GM12878 (cell line): ENCODE data around the gene FMNL2. TPM values are rescaled to one million over a fixed set of nuclear protein-coding genes. Genes with fewer than 3 reads are reported as not detected.

Experiments used
- ATAC-seq: fragments of 200-7000 bp; cut with Tn5 transposase; 3 replicates; pipeline ENCODE4 v1.9.1; 2020; ENCODE audit warnings: mild to moderate bottlenecking, moderate library complexity
- BruUV-seq: library from RNA; stranded (reverse); fragments of 400-500 nt; replicated peaks from 2 replicates; lab custom pipeline; 2021; lab: Mats Ljungman, UMichigan
- CTCF ChIA-PET: fragments of 300-600 bp; sonication (Branson Sonifier 250); formaldehyde crosslinking; extraction: SDS; loops from one replicate; lab custom pipeline; 2021; ENCODE audit warnings: inconsistent platforms; lab: Yijun Ruan, JAX
- POLR2A ChIA-PET: fragments of 350-600 bp; formaldehyde crosslinking; extraction: SDS; loops from one replicate; lab custom pipeline; 2021; ENCODE audit warnings: inconsistent platforms; lab: Charles Lee
- RAD21 ChIA-PET: fragments of 300-600 bp; sonication (Branson Sonifier 250); formaldehyde crosslinking; loops from one replicate; lab custom pipeline; 2023; ENCODE audit warnings: antibody characterized with exemption; ENCODE audit not compliant: unreplicated experiment; lab: Charles Lee
- SMC1A ChIA-PET: fragments of 300-600 bp; sonication (Branson Sonifier 250); formaldehyde crosslinking; loops from one replicate; lab custom pipeline; 2023; ENCODE audit not compliant: unreplicated experiment, uncharacterized antibody; lab: Charles Lee
- DNase-seq: peaks from one replicate; pipeline ENCODE4 v3.0.0-alpha.2; 2011; ENCODE audit warnings: low read depth, low spot score
- FAIRE-seq: peaks from 3 replicates; lab custom pipeline; 2011; peaks lifted over from hg19 to GRCh38; lab: Jason Lieb, UNC
- H2AFZ ChIP-seq: 2 replicates; pipeline ENCODE4 v1.6.0; 2011; ENCODE audit warnings: low read depth, low read length, control low read depth; ENCODE audit not compliant: control insufficient read depth
- H3K27ac ChIP-seq: 2 replicates; pipeline ENCODE4 v1.5.1; 2011; ENCODE audit warnings: control low read depth; ENCODE audit not compliant: control insufficient read depth, insufficient read depth
- H3K27me3 ChIP-seq, 2 experiments: replicated peaks in 1 of 2; 2 replicates each; pipeline versions ENCODE4 v1.6.0 to v1.6.1; 2011; ENCODE audit warnings: low read length in 1 of 2; ENCODE audit not compliant: control insufficient read depth in 2 of 2, insufficient read depth in 2 of 2
- H3K36me3 ChIP-seq, 2 experiments: 2 replicates each; pipeline ENCODE4 v1.5.1; 2011; ENCODE audit warnings: low read length in 1 of 2; ENCODE audit not compliant: control insufficient read depth in 2 of 2, insufficient read depth in 2 of 2
- H3K4me1 ChIP-seq: 2 replicates; pipeline ENCODE4 v1.6.1; 2011; ENCODE audit warnings: mild to moderate bottlenecking, low read length, moderate library complexity, mixed read lengths; ENCODE audit not compliant: control insufficient read depth, insufficient read depth
- H3K4me2 ChIP-seq: 2 replicates; pipeline ENCODE4 v1.6.0; 2011; ENCODE audit warnings: control low read depth; ENCODE audit not compliant: control insufficient read depth, insufficient read depth
- H3K4me3 ChIP-seq: fragments of 200-600 bp; sonication (generic); 2 replicates; pipeline ENCODE4 v1.5.1; 2016
- H3K79me2 ChIP-seq: 2 replicates; pipeline ENCODE4 v1.6.0; 2011; ENCODE audit warnings: low read length; ENCODE audit not compliant: control insufficient read depth, insufficient read depth
- H3K9ac ChIP-seq: 2 replicates; pipeline ENCODE4 v1.8.0; 2011; ENCODE audit warnings: low read length, control low read depth, mixed read lengths; ENCODE audit not compliant: control insufficient read depth, insufficient read depth
- H3K9me3 ChIP-seq: replicated peaks from 3 replicates; pipeline ENCODE4 v1.5.1; 2011; ENCODE audit warnings: mild to moderate bottlenecking, low read length; ENCODE audit not compliant: control insufficient read depth, insufficient read depth
- H4K20me1 ChIP-seq: 2 replicates; pipeline ENCODE4 v1.6.0; 2011; ENCODE audit not compliant: control insufficient read depth, insufficient read depth
- ATF2 ChIP-seq: IDR thresholded peaks from 2 replicates; pipeline ENCODE4 v1.6.1; 2012; ENCODE audit warnings: low read length, inconsistent platforms
- BRCA1 ChIP-seq: IDR thresholded peaks from 2 replicates; pipeline ENCODE4 v1.6.1; 2011; ENCODE audit warnings: low read depth, low read length, improper control_type of control experiment
- CBX3 ChIP-seq: fragments of 200-600 bp; sonication (generic); IDR thresholded peaks from 2 replicates; pipeline ENCODE4 v1.6.1; 2016; ENCODE audit warnings: low read depth, borderline replicate concordance
- E2F8 ChIP-seq: fragments of 450-650 bp; IDR thresholded peaks from 2 replicates; pipeline ENCODE4 v1.6.1; 2018; ENCODE audit warnings: mild to moderate bottlenecking, low read depth, moderate library complexity; ENCODE audit not compliant: partially characterized antibody
- MAX ChIP-seq: IDR thresholded peaks from 2 replicates; pipeline ENCODE4 v1.6.1; 2012; ENCODE audit warnings: low read depth, low read length, improper control_type of control experiment
- PML ChIP-seq: IDR thresholded peaks from 2 replicates; pipeline ENCODE4 v1.6.1; 2012; ENCODE audit warnings: low read length, inconsistent platforms
- RB1 ChIP-seq: fragments of 450-650 bp; formaldehyde crosslinking; IDR thresholded peaks from 2 replicates; pipeline ENCODE4 v1.6.1; 2017; ENCODE audit warnings: mild to moderate bottlenecking, borderline replicate concordance
- REST ChIP-seq: IDR thresholded peaks from 2 replicates; pipeline ENCODE4 v1.6.1; 2012; ENCODE audit warnings: mild to moderate bottlenecking, low read depth, low read length
- RUNX3 ChIP-seq: IDR thresholded peaks from 2 replicates; pipeline ENCODE4 v1.6.1; 2012; ENCODE audit warnings: low read length, inconsistent platforms
- TBL1XR1 ChIP-seq: IDR thresholded peaks from 2 replicates; pipeline ENCODE4 v1.6.1; 2012; ENCODE audit warnings: low read depth, low read length, improper control_type of control experiment
- WRNIP1 ChIP-seq: IDR thresholded peaks from 2 replicates; pipeline ENCODE4 v1.6.1; 2011; ENCODE audit warnings: low read depth, low read length, improper control_type of control experiment, borderline replicate concordance
- ZNF24 ChIP-seq: fragments of 450-650 bp; IDR thresholded peaks from 2 replicates; pipeline ENCODE4 v1.6.1; 2017; ENCODE audit warnings: antibody characterized with exemption, mild to moderate bottlenecking
- ZNF274 ChIP-seq: IDR thresholded peaks from one replicate; pipeline ENCODE4 v1.8.0; 2011; ENCODE audit not compliant: insufficient read length, insufficient read depth
- ZZZ3 ChIP-seq: IDR thresholded peaks from 2 replicates; pipeline ENCODE4 v1.6.1; 2011; ENCODE audit warnings: low read depth; ENCODE audit not compliant: control insufficient read depth, insufficient read length
- WGBS: methylation state at CpG from one replicate; pipeline ENCODE4 v1.1.6; 2016; ENCODE audit warnings: low lambda C conversion rate; ENCODE audit not compliant: insufficient replicate concordance, insufficient coverage; ENCODE audit errors: missing lambda C conversion rate; 5-methylcytosine and 5-hydroxymethylcytosine counted together
- in situ Hi-C: fragments of 300-500 bp; cut with MboI; formaldehyde crosslinking; loops from 9 replicates; pipeline ENCODE4 v1.14.3; 2018; ENCODE audit warnings: mixed read lengths
- intact Hi-C: fragments of 100-400 bp; cut with micrococcal nuclease; formaldehyde crosslinking; loops from one replicate; pipeline ENCODE4 v1.14.2; 2022; ENCODE audit not compliant: unreplicated experiment
- polyA plus RNA-seq, 11 experiments: library from polyadenylated mRNA; depleted of rRNA in 4 of 11; unstranded in 6 of 11; stranded (reverse) in 5 of 11; fragments of >200 nt; fragmentation: Nextera tagmentation in 4 of 11; fragmentation: Illumina TruSeq in 1 of 11; extraction: Ambion mirVana in 4 of 11; extraction: Trizol in 1 of 11; gene quantifications; 1 replicate in 1 of 11; 2 replicates in 10 of 11; pipeline versions ENCODE4 v1.2.1 to v1.2.3, GENCODE V29; 2011 to 2016; ENCODE audit warnings: inconsistent platforms in 2 of 11, missing spikeins in 2 of 11, low read depth in 1 of 11
- total RNA-seq, 4 experiments: library from RNA; depleted of rRNA in 3 of 4; stranded (reverse); fragments of >200 nt in 3 of 4; fragmentation: Illumina TruSeq in 1 of 4; extraction: Trizol in 1 of 4; gene quantifications; 2 replicates each; pipeline versions ENCODE4 v1.2.1 to v1.2.3, GENCODE V29; 2013 to 2021

FMNL2 gene
- total and polyA plus RNA-seq, 10 of the 15 experiments (the other 5 are each of a cell fraction or from before 2014, with no cell fraction given): 0.13 to 9.9 (median 0.35) TPM

GRCh38 chr2:152629202-152629601 is 294.2 kb downstream of the FMNL2 start:
- ChIA-PET SMC1A (interaction anchor here (0.7 to 1.6 kb wide), 3 partner anchors 59 to 122 kb away, joined by 3 to 5 read pairs (median 3); no protein-coding TSS in a partner anchor), POLR2A (no interaction called here), RAD21 (no interaction called here), CTCF (interaction anchor here (0.6 to 5.9 kb wide), 3 partner anchors 9 to 453 kb away, joined by 4 to 25 read pairs (median 4); partner anchors contain the start of gene STAM2)
- Histone ChIP-seq H3K9ac (no peak overlapping the region), H4K20me1 (no peaks in the 10 kb centered on the region), H3K9me3 (no peaks in the 10 kb centered on the region), H3K27ac (no peak overlapping the region), H3K27me3 (no peaks in the 10 kb centered on the region), H2AFZ (no peak overlapping the region), H3K36me3 (no peaks in the 10 kb centered on the region), H3K4me1 (no peaks in the 10 kb centered on the region), H3K4me2 (no peak overlapping the region), H3K79me2 (no peaks in the 10 kb centered on the region), H3K4me3 (no peak overlapping the region)
- in situ Hi-C loops (no loop called here), intact Hi-C loops (loop anchor here (5.0 kb wide), 1 partner anchor 72 kb away; no protein-coding TSS in a partner anchor)
- no peak for ATAC-seq
- 91% methylated on average over 1 of the region's 1 CpG for WGBS
- no peak for DNase-seq
- TF ChIP-seq ZNF24: no peak
- TF ChIP-seq RUNX3: no peak
- TF ChIP-seq RB1: no peak
- TF ChIP-seq REST: no peak
- TF ChIP-seq TBL1XR1: no peak
- no peak for TF ChIP-seq MAX
- no peak for TF ChIP-seq ATF2
- no peak for TF ChIP-seq WRNIP1
- TF ChIP-seq CBX3: no peak
- no peak for TF ChIP-seq E2F8
- TF ChIP-seq ZZZ3: no peak
- TF ChIP-seq PML: no peak
- no peak for TF ChIP-seq BRCA1
- no peak for TF ChIP-seq ZNF274
- no peak for FAIRE-seq
- no TSS peak for BruUV-seq
